Muscle of leg (tissue), 11 donors: ENCODE results near the gene PACSIN2. TPM values are rescaled to one million over a fixed set of nuclear protein-coding genes. Genes with fewer than 3 reads are reported as not detected.

ENCODE experiments used
- DNase-seq: peaks from one replicate; pipeline ENCODE4 v3.0.0; 2013
- H3K27ac ChIP-seq: one replicate; pipeline ENCODE4 v1.5.1; 2013; ENCODE audit warnings: mild to moderate bottlenecking, low read length, control low read depth
- H3K27me3 ChIP-seq: one replicate; pipeline ENCODE4 v1.6.1; 2013; ENCODE audit warnings: low read length; ENCODE audit not compliant: control insufficient read depth, insufficient read depth
- H3K36me3 ChIP-seq: one replicate; pipeline ENCODE4 v1.6.1; 2013; ENCODE audit warnings: low read length; ENCODE audit not compliant: control insufficient read depth, insufficient read depth
- H3K4me1 ChIP-seq: one replicate; pipeline ENCODE4 v1.6.1; 2013; ENCODE audit warnings: low read length; ENCODE audit not compliant: control insufficient read depth, insufficient read depth
- H3K4me3 ChIP-seq: one replicate; pipeline ENCODE4 v1.5.1; 2013; ENCODE audit warnings: low read length, control low read depth
- H3K9me3 ChIP-seq: replicated peaks from 2 replicates; pipeline ENCODE4 v1.6.1; 2013; ENCODE audit warnings: low read depth, low read length; ENCODE audit not compliant: control insufficient read depth
- WGBS: methylation state at CpG from one replicate; pipeline ENCODE4 v1.1.5; 2013; ENCODE audit warnings: missing lambda C conversion rate; ENCODE audit not compliant: insufficient coverage; 5-methylcytosine and 5-hydroxymethylcytosine counted together
- polyA plus RNA-seq, 8 donors: library from polyadenylated mRNA; unstranded; fragments of 120-200 nt; gene quantifications; one replicate each; pipeline versions ENCODE4 v1.2.1 to v1.2.3, GENCODE V29; 2013; ENCODE audit warnings: inconsistent platforms in 1 of 8, low replicate concordance in 1 of 8; ENCODE audit not compliant: insufficient read length in 8 of 8, insufficient read depth in 1 of 8
- total RNA-seq: library from RNA; stranded (reverse); fragments of 120-200 nt; gene quantifications from one replicate; pipeline ENCODE4 v1.2.4, GENCODE V29; 2013

PACSIN2 gene
- total and polyA plus RNA-seq, 9 donors, result 23.1 to 38.6 (median 30.5) TPM

GRCh38 chr22:42831712-42832111 is 183.2 kb downstream of the PACSIN2 start:
- H3K36me3 ChIP-seq, result peaks cover 55% of the 10 kb centered on the region
- no peaks in the 10 kb centered on the region for H3K4me1 ChIP-seq
- no peaks in the 10 kb centered on the region for H3K9me3 ChIP-seq
- H3K27ac ChIP-seq, result no peak overlapping the region
- no peak for DNase-seq
- WGBS, result no CpG with 5 or more reads among the region's 4 CpGs
- no peaks in the 10 kb centered on the region for H3K27me3 ChIP-seq
- H3K4me3 ChIP-seq, result no peak overlapping the region

- H3K27me3 ChIP-seq, result no peaks in the 10 kb centered on the region
- 97% methylated on average over 4 of the region's 5 CpGs for WGBS
- H3K4me3 ChIP-seq, result no peak overlapping the region
- H3K36me3 ChIP-seq, result peaks cover 51% of the 10 kb centered on the region
- no peaks in the 10 kb centered on the region for H3K4me1 ChIP-seq
- DNase-seq, result no peak
- no peak overlapping the region for H3K27ac ChIP-seq
- H3K9me3 ChIP-seq, result no peaks in the 10 kb centered on the region
Observed at GRCh38 chr22:42830161-42830560, 184.8 kb downstream of the PACSIN2 start.

GRCh38 chr22:42829302-42829701 is 185.6 kb downstream of the PACSIN2 start:
- Histone ChIP-seq H3K27me3 (no peaks in the 10 kb centered on the region), H3K9me3 (no peaks in the 10 kb centered on the region), H3K27ac (no peak overlapping the region), H3K36me3 (peaks cover 54% of the 10 kb centered on the region), H3K4me1 (no peaks in the 10 kb centered on the region), H3K4me3 (no peak overlapping the region)
- DNase-seq, result no peak
- WGBS, result no CpG with 5 or more reads among the region's 3 CpGs

- H3K27me3 ChIP-seq, result no peaks in the 10 kb centered on the region
- no peak for DNase-seq
- no CpG with 5 or more reads among the region's 3 CpGs for WGBS
- H3K4me3 ChIP-seq, result no peak overlapping the region
- H3K9me3 ChIP-seq, result peaks cover 3% of the 10 kb centered on the region
- no peak overlapping the region for H3K27ac ChIP-seq
- no peaks in the 10 kb centered on the region for H3K4me1 ChIP-seq
- peaks cover 54% of the 10 kb centered on the region for H3K36me3 ChIP-seq
Observed at GRCh38 chr22:42825796-42826195, 189.2 kb downstream of the PACSIN2 start.

- H3K4me1 ChIP-seq, result no peaks in the 10 kb centered on the region
- H3K4me3 ChIP-seq, result no peak overlapping the region
- no peak overlapping the region for H3K27ac ChIP-seq
- H3K27me3 ChIP-seq, result no peaks in the 10 kb centered on the region
- H3K36me3 ChIP-seq, result peaks cover 44% of the 10 kb centered on the region
- H3K9me3 ChIP-seq, result peaks cover 3% of the 10 kb centered on the region
- WGBS, result no CpG with 5 or more reads among the region's 3 CpGs
- no peak for DNase-seq
Observed at GRCh38 chr22:42821386-42821785, 193.6 kb downstream of the PACSIN2 start.

- H3K36me3 ChIP-seq, result peaks cover 50% of the 10 kb centered on the region
- peak; percentile 52 for DNase-seq
- peaks cover 3% of the 10 kb centered on the region for H3K9me3 ChIP-seq
- H3K27ac ChIP-seq, result no peak overlapping the region
- no peak overlapping the region for H3K4me3 ChIP-seq
- WGBS, result 100% methylated on average over 1 of the region's 9 CpGs
- no peaks in the 10 kb centered on the region for H3K4me1 ChIP-seq
- no peaks in the 10 kb centered on the region for H3K27me3 ChIP-seq
Observed at GRCh38 chr22:42820045-42820763, 194.7 kb downstream of the PACSIN2 start.

Other genes with a start within 250 kb of the PACSIN2 start
- gene ARFGAP3, start 157.9 kb downstream of the PACSIN2 start, total RNA-seq, result 39.3 TPM
- gene ARFGAP3, start 157.9 kb downstream of the PACSIN2 start, polyA plus RNA-seq, result 10 to 100 TPM; 32.2 to 48.3 (median 37.1) TPM
- 11.4 TPM for gene TTLL1, start 74.2 kb upstream of the PACSIN2 start, total RNA-seq
- 10 to 100 TPM in 6 of 8 donors, 1 to 10 TPM in 2; 9.1 to 11.4 (median 10.3) TPM for gene TTLL1, start 74.2 kb upstream of the PACSIN2 start, polyA plus RNA-seq
- gene BIK, start 95.6 kb upstream of the PACSIN2 start, total RNA-seq, result 0.18 TPM
- gene BIK, start 95.6 kb upstream of the PACSIN2 start, polyA plus RNA-seq, result under 1 TPM in 4 of 8 donors, not detected in 4; 0.11 to 0.28 (median 0.14) TPM
- gene MCAT, start 128.2 kb upstream of the PACSIN2 start, total RNA-seq, result 9.4 TPM
- 10 to 100 TPM; 10.1 to 13.9 (median 11.8) TPM for gene MCAT, start 128.2 kb upstream of the PACSIN2 start, polyA plus RNA-seq
- gene TSPO, start 136.4 kb upstream of the PACSIN2 start, total RNA-seq, result 126 TPM
- gene TSPO, start 136.4 kb upstream of the PACSIN2 start, polyA plus RNA-seq, result 10 to 100 TPM; 57.9 to 75.4 (median 66.6) TPM
- 10.9 TPM for gene TTLL12, start 172.0 kb upstream of the PACSIN2 start, total RNA-seq
- gene TTLL12, start 172.0 kb upstream of the PACSIN2 start, polyA plus RNA-seq, result 10 to 100 TPM; 14.3 to 22.4 (median 16.6) TPM